PC-9 (cell line): ENCODE results near the gene RFX8.

ENCODE experiments used
- EZH2 ChIP-seq: fragments of 200-600 bp; sonication (generic); IDR thresholded peaks from 2 replicates; pipeline ENCODE4 v1.8.0; 2017; ENCODE audit warnings: antibody characterized with exemption, low read depth
- TF ChIP-seq, protein P1 (sequence below): fragments of 200-600 bp; sonication (generic); conservative IDR thresholded peaks from 2 replicates; pipeline ENCODE4 v1.6.1; 2017; ENCODE audit warnings: mixed run types, antibody characterized with exemption, mild to moderate bottlenecking, moderate library complexity

DNA sequence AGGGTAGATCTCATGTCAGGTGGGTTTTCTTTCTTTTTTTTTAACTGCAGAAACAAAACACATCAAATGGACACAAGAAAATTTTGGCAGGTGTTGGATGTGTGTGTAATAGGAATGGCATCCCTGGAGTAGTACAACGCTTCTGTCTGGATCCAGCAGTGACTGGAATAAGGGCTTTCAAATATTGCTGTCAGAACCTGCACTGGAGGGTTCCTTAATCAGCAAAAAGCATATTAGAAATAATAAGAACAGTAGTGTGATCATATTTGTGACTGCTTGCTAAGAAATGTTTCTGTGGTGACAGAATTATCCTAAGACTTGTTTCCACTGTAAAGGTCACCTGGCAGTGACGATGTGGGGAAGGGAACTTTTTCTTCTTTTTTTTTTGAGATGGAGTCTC lies 118.4 kb downstream of the RFX8 start:
- TF ChIP-seq EZH2 = no peak
- TF ChIP-seq, protein P1, sequence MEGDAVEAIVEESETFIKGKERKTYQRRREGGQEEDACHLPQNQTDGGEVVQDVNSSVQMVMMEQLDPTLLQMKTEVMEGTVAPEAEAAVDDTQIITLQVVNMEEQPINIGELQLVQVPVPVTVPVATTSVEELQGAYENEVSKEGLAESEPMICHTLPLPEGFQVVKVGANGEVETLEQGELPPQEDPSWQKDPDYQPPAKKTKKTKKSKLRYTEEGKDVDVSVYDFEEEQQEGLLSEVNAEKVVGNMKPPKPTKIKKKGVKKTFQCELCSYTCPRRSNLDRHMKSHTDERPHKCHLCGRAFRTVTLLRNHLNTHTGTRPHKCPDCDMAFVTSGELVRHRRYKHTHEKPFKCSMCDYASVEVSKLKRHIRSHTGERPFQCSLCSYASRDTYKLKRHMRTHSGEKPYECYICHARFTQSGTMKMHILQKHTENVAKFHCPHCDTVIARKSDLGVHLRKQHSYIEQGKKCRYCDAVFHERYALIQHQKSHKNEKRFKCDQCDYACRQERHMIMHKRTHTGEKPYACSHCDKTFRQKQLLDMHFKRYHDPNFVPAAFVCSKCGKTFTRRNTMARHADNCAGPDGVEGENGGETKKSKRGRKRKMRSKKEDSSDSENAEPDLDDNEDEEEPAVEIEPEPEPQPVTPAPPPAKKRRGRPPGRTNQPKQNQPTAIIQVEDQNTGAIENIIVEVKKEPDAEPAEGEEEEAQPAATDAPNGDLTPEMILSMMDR = no peak
